Right lobe of liver (tissue), 4 donors: ENCODE results near the gene TTL.
"Not testable (repeated sequence)": the region's sequence is repeated elsewhere in the genome, so short reads cannot be mapped to it uniquely, and the experiment has no call there.

Experiments
- CTCF ChIP-seq, 4 donors: fragments of 200-600 bp in 3 of 4; fragments of 450-650 bp in 1 of 4; IDR thresholded peaks; one replicate each; pipeline versions ENCODE4 v1.5.1 to v1.8.0; 2016 to 2022; ENCODE audit warnings: antibody characterized with exemption in 4 of 4, mild to moderate bottlenecking in 2 of 4
- POLR2A ChIP-seq: fragments of 450-650 bp; IDR thresholded peaks from one replicate; pipeline ENCODE4 v1.6.1; 2017; ENCODE audit warnings: antibody characterized with exemption, mild to moderate bottlenecking
- donor health status: DM: no; HTN: no; CAD: no.
- donor health status: DM: no; HTN: no; CAD: no.
- donor health status: DM: no; HTN: yes; CAD: no.

GRCh38 chr2:112433480-112433879, 48.5 kb upstream of the TTL start, which contains the start of gene RGPD8:
- TF ChIP-seq CTCF (IDR thresholded peaks at IDR 0.05), result peak; percentile 46 to 59 (median 51)
- TF ChIP-seq POLR2A, result not testable (repeated sequence)
